WTC11 (cell line): ENCODE results near the gene ITGAE.

Experiments
- FOXJ3 ChIP-seq: sonication (generic); formaldehyde crosslinking; IDR thresholded peaks from 2 replicates; pipeline ENCODE4 v1.9.0; 2021; ENCODE audit warnings: missing genetic modification reagents, mild to moderate bottlenecking, borderline replicate concordance
- TF ChIP-seq, protein P1 (sequence below): fragments of 200-600 bp; IDR thresholded peaks from 2 replicates; pipeline ENCODE4 v1.8.0; 2022; ENCODE audit warnings: antibody characterized with exemption

DNA sequence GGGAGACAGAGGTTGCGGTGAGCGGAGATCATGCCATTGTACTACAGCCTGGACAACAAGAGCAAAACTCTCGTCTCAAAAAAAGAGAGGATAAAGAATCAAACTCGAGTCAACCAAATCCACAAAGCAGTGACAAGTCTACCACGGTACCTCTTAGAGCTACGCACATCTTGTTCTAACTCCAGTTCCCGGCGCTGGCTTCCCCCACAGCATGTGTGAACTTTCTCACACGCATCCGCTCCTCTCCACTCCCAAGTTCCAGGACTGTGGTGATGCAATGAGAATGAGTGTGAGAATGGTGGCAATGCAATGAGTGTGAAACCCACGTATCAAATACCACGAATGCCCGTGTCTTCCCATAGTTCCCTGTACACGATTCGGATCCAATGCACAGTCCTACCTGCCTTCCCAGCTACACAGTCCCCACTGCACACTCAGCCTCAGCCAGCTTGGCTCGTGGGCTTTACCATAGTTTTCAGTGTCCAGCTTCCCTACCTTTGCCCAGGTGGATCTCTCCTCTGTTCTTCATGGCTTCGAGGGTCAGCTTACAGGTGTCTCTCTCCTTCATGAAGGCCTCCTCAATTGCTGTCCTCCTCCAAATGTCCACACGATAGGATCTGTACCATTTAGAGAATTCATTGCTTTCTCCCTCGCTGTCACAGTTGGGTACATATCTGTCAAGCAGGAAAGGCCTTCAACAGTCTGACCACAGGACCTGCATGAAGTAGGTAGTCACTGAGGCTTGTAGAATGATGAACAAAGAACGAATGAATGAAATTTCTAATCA is 95.9 kb downstream of the ITGAE start:
- TF ChIP-seq, protein P1, sequence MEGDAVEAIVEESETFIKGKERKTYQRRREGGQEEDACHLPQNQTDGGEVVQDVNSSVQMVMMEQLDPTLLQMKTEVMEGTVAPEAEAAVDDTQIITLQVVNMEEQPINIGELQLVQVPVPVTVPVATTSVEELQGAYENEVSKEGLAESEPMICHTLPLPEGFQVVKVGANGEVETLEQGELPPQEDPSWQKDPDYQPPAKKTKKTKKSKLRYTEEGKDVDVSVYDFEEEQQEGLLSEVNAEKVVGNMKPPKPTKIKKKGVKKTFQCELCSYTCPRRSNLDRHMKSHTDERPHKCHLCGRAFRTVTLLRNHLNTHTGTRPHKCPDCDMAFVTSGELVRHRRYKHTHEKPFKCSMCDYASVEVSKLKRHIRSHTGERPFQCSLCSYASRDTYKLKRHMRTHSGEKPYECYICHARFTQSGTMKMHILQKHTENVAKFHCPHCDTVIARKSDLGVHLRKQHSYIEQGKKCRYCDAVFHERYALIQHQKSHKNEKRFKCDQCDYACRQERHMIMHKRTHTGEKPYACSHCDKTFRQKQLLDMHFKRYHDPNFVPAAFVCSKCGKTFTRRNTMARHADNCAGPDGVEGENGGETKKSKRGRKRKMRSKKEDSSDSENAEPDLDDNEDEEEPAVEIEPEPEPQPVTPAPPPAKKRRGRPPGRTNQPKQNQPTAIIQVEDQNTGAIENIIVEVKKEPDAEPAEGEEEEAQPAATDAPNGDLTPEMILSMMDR = no peak
- no peak for TF ChIP-seq FOXJ3 (CRISPR knock-in tag)
